ENCODE results near the gene ATG7. TPM values are rescaled to one million over a fixed set of nuclear protein-coding genes. Genes with fewer than 3 reads are reported as not detected.

The ATG7 gene
- total RNA-seq, 1 experiment from 2014 or later, result 36.0 TPM

- TF ChIP-seq POLR2AphosphoS5 (IDR thresholded peaks at IDR 0.05; ENCODE audit: low read depth, low read length) (no peak), SIN3A (IDR thresholded peaks at IDR 0.05; ENCODE audit: borderline replicate concordance, insufficient read depth, low read depth, low read length) (no peak), REST (IDR thresholded peaks at IDR 0.05; ENCODE audit: insufficient read depth in 1 of 2, low read depth in 2 of 2, low read length in 1 of 2) (no peak), CTCF (IDR thresholded peaks at IDR 0.05) (no peak)
- H3K27ac ChIP-seq (ENCODE audit: low read length), result no peak overlapping the region
- H3K27me3 ChIP-seq (ENCODE audit: control insufficient read depth, insufficient read depth, low read length), result no peaks in the 10 kb centered on the region
- no peak for DNase-seq (ENCODE audit: low read depth, low spot score)
- intact Hi-C loops (cut with micrococcal nuclease; ENCODE audit: unreplicated experiment) (no loop called here), in situ Hi-C loops (cut with HindIII; ENCODE audit: low pct_unique_long_range_greater_than_20kb, low sequenced_read_pairs) (no loop called here)
- CTCF ChIA-PET, result no interaction called here
- no TSS peak for BruUV-seq (replicated peaks)
- H3K9me3 ChIP-seq (ENCODE audit: control insufficient read depth, insufficient read depth, low read depth, low read length), result no peaks in the 10 kb centered on the region
- H3K4me1 ChIP-seq (ENCODE audit: control insufficient read depth, insufficient read depth, low read length), result no peaks in the 10 kb centered on the region
- ATAC-seq, result no peak
- peaks cover 18% of the 10 kb centered on the region for H3K36me3 ChIP-seq (ENCODE audit: control insufficient read depth, insufficient read depth, low read length)
- H3K4me3 ChIP-seq (ENCODE audit: low read depth in 2 of 2, low read length in 2 of 2), result no peak overlapping the region
- POLR2A ChIA-PET, result no interaction called here
These were observed 40.0 kb downstream of the ATG7 start for GRCh38 chr3:11312166-11312565.

GRCh38 chr3:11317300-11317699 is 45.1 kb downstream of the ATG7 start:
- Histone ChIP-seq H3K9me3 (ENCODE audit: control insufficient read depth, insufficient read depth, low read depth, low read length) (no peaks in the 10 kb centered on the region), H3K4me1 (ENCODE audit: control insufficient read depth, insufficient read depth, low read length) (no peaks in the 10 kb centered on the region), H3K4me3 (ENCODE audit: low read depth in 2 of 2, low read length in 2 of 2) (no peak overlapping the region), H3K27ac (ENCODE audit: low read length) (no peak overlapping the region), H3K36me3 (ENCODE audit: control insufficient read depth, insufficient read depth, low read length) (peaks cover 11% of the 10 kb centered on the region), H3K27me3 (ENCODE audit: control insufficient read depth, insufficient read depth, low read length) (no peaks in the 10 kb centered on the region)
- TF ChIP-seq CTCF (IDR thresholded peaks at IDR 0.05), result no peak
- TF ChIP-seq REST (IDR thresholded peaks at IDR 0.05; ENCODE audit: insufficient read depth in 1 of 2, low read depth in 2 of 2, low read length in 1 of 2), result no peak
- no peak for TF ChIP-seq POLR2AphosphoS5 (IDR thresholded peaks at IDR 0.05; ENCODE audit: low read depth, low read length)
- no peak for TF ChIP-seq SIN3A (IDR thresholded peaks at IDR 0.05; ENCODE audit: borderline replicate concordance, insufficient read depth, low read depth, low read length)
- ChIA-PET CTCF (no interaction called here), POLR2A (interaction anchor here (0.6 kb wide), 1 partner anchor 123 kb away, joined by 8 read pairs; no protein-coding TSS in a partner anchor)
- DNase-seq (ENCODE audit: low read depth, low spot score) (no peak), ATAC-seq (no peak)
- no TSS peak for BruUV-seq (replicated peaks)
- intact Hi-C loops (cut with micrococcal nuclease; ENCODE audit: unreplicated experiment) (no loop called here), in situ Hi-C loops (cut with HindIII; ENCODE audit: low pct_unique_long_range_greater_than_20kb, low sequenced_read_pairs) (no loop called here)
